DMS153 treated with DMSO at 0.1 percent for 48 hours (cell line): ENCODE measurements around the gene NANOS3.

Experiments used
- DNase-seq: peaks from one replicate; lab custom pipeline; 2025; ENCODE audit not compliant: unreplicated experiment; lab: John Stamatoyannopoulos, UW

Gene NANOS3

DNA sequence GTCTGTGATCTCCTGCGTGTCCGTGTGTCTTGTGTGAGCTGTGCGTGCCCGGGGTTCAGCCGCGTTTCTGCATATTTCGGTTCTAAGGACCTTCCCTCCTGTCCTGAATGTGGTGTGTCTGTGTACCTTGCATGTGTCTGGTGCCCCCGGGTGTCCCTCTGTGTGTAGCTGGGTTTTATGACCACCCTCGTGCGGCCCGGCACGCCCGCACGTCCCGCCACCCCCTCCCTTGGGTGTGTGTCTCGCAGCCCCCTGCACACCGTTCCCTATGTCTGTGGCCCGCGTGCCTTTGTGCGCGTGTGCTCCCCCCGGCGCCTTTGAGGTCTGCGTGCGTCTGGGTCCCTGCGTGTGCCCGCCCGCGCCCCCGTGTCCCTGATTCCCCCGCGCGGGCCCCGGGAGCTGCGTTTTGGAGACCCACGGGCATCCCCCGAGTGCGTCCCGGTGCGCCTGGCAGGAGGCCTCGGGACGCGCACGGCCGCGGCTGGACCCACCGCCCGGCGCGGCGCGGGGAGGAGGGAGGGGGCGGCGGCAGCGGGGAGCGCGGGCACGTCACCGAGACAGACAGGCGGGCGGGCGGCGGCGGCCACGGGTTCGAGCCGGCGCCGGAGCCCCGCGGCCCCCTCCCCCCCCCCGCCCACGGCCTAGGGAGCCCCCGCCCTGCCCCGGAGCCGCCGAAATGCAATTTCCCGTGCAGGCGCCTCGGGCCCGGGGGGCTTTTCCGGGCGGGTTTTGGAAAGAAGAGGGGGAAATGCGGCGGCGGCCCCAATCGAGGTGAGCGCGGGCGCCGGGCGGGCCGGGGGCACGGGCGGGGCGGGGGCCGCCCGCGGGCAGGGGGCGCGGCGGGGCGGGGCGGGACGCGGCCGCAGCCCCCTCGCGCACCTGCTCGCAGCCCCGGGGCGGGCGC, 12.0 kb upstream of the NANOS3 start:
- DNase-seq, result no peak

DNA sequence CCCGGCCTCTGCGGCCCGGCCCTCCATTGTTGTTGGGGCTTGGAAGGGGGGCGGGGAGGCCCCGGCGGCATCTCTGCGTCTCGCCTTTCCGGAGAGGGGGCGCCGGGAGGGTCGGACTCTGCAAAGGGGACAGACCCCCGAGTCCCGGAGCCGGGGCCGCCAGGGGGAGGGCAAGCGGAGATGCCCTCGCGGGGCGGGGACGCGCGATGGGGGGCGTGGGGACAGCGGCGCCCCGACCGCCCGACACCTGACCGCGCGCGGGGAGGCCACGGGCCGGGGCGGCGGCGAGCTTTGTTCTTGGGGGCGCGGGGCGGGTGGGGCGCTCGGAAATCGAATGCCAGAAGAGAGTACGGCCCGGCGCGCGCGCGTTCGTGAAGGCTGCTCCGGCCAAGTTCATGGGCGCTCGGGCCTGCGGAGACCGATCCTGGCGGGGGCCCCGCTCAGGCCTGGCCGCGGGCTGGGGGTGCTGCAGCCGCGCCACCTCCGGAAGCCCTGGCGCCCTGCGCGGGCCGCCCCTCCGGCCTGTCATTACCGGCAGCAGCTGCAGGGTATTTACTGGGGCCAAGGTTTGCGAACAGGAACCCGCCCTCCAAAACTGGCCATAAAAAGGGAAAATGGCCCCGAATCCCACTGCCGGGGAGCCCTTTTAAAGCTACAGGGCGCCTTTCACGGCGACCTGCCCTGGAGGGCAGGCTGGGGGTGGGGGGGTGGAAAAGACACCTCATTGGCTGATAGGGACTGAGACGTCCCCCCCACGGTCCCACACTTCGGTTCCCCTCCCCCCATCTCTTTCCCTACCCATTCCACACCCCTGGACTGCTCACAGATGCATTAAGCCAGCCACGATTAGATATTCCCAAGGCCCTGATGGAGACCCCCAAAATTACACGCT, 11.1 kb upstream of the NANOS3 start:
- DNase-seq, result no peak

DNA sequence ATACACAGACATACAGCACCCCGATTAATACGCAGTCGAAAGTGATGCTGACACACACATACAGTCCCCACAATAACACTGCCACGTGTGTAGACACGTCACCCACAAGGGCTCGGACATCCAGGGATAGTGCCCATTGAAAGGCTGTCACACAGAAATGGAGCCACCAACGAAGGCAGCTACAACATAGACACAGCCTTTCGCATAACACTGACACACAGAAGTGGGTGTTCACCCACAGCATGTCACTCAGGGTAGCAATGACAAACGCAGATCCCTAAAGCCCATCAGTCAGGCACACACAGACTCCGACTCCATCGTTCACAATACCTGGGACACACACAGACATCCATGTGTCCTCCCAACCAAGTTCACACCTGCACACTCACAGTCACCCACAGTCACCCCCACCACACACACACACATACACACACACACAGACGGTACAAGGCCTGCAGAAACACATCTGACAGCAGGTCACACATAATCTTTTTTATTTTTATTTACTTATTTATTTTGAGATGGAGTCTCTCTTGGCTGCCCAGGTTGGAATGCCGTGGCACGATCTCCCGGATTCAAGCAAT, 10.4 kb upstream of the NANOS3 start:
- DNase-seq, result no peak

DNA sequence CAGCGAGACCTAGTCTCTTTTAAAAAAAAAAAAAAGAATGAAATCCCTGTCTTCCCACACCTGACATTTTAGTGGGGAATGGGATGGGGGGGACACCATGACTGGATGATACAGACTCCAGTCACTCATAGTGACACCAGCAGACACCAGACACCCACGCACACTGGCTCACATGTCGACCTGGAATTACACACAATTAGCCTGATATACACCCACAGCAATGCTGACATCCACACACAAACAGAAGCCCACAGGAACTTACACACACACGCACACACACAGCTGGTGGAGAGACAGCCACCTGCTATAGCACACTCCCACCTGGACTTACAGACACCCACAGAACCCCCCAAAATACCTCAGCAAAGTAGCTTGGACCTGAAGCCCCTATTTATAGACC, 8.3 kb upstream of the NANOS3 start:
- DNase-seq, result no peak

DNA sequence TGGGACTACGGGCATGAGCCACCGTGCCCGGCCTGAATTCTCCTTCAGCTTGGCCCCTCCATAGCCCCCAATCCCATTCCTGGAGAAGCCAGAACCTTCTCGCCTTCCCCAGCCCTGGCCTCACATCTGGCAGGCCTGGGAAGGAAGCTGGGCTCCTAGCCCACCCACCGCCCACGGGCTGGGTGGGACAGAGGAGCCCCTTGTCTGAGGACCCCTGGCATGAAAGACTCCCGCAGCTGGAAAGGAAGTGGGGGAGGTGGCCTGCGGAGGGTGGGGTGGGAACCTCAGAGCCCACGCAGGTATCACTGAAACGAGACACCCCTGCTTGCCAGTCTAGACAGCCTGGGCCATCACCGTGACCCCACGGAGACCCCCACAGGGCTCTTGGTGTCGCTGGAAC, 7.7 kb upstream of the NANOS3 start:
- DNase-seq, result no peak

DNA sequence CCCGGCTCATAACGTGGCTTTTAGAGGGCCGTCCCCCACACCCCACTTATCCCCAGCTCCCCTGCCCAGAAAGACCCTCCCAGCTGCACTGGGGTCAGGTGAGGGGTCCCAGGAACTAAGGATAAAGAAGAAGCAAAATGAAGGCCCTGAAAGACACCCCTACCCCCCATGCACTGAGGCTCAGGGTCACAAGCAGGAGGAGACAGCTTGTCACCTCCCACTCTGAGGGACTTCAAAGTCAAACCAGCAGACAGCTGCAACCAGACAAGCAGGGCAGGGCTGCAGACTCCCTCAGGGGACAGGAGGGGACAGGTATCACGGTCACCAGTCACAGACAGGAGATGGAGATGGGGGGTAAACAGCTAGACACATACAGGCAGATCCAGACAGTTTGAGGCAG, 6.1 kb upstream of the NANOS3 start:
- no peak for DNase-seq

DNA sequence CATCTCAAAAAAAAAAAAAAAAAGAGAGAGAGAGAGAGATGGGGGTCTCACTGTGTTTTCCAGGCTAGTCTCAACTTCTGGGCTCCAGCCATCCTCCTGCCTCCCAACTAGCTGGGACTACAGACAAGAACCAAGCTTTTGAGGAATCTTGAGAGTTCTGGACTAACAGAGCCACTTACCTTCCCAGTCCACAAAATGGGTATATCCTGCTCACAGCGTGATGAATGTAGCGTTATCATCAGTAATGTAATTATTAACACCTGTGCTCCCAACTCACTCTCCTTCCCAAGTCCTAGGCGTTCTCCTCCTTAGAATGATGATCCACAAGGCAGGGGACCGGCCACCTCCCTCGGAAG, 4.6 kb upstream of the NANOS3 start:
- no peak for DNase-seq

DNA sequence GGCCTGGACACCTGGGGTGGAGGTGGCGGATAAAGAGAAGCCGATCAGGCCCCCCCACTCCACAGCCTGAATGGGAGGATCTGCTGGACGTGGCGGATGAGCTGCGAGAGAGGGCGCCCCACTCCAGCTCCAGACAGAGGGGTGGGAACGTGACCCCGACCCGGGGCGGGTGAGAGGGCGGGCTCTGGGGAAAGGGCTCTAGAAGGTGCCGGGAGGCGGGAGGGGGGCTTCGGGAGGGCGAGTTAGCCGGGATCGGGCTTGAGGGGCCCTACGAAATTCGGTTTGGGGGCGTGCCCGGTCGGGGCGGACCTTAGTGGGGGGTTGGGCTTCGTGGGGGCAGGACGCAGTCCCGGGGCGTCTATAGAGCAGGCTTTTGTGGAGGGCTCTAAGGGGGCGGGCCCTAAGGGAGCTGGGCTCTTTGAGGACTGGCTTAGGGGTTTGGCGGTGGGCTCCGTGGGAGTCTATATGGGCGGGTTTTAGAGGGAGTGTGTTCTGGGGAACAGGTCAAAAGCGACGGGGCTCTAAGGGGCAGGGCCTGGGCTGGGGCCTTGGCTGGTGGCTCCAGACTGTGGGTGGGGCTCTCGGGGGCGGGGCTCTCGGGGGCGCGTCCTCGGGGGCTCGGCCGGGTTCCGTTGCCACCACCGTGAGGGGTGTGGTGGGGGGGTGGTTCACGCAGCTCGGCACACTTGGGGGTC, 4.1 kb upstream of the NANOS3 start:
- no peak for DNase-seq

DNA sequence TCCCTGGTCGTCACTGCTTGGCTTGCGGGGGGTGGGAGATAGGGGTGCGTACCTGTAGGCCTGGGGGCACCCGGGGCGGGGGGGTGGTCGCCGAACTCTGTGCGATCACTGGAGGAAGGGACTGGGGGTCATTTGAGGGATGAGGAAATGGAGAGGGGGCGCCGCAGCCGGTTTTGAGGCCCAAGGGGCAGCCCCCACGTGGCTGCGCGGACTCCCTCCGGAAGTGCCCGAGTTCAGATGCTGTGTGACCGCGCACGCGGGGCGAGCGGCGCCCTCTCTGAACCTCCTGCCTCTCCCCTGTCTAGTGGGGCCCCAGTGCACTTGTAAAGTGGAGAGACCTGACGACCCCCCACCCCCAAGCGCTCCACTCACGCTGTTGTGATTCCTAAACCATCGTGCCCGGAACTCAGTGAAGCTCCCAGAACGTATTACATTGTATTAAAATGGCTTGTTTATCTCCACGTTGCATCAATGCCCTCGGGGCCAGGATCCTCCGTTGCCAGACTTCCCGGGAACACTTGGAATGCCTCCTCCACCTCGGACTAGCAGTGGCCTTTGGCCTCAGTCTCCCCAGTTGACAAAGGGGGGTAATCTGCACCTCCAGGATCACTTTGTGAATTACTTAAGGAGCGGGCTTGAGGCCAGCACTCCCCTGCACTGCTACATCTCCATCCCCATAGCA, 3.0 kb upstream of the NANOS3 start:
- no peak for DNase-seq

DNA sequence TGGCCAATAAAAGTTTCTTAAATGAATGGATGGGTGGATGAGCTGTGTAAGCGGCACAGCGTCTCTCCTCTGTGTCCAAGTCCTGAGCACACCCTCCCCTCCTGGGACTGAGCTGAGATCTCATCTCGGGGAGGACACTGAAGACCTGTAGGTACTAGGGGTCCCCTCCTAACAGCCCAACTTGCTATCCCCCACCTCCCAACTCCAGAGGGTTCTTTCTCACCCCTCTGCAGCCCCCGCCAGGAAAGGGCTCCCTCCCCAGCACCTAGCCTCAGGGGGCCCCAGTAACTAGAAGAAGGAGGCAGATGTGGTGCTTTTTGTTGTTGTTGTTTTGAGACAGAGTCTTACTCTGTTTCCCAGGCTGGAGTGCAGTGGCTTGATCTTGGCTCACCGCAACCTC, 1.1 kb upstream of the NANOS3 start:
- DNase-seq, result no peak

DNA sequence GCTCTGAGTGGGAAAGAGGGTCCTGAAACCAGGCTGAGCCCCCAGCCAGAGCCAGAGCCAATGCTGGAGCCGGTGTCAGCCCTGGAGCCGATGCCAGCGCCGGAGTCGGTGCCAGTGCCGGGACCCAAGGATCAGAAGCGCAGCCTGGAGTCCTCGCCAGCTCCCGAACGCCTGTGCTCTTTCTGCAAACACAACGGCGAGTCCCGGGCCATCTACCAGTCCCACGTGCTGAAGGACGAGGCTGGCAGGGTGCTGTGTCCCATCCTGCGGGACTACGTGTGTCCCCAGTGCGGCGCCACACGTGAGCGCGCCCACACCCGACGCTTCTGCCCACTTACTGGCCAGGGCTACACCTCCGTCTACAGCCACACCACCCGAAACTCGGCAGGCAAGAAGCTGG, 369 bp downstream of the NANOS3 start:
- no peak for DNase-seq

DNA sequence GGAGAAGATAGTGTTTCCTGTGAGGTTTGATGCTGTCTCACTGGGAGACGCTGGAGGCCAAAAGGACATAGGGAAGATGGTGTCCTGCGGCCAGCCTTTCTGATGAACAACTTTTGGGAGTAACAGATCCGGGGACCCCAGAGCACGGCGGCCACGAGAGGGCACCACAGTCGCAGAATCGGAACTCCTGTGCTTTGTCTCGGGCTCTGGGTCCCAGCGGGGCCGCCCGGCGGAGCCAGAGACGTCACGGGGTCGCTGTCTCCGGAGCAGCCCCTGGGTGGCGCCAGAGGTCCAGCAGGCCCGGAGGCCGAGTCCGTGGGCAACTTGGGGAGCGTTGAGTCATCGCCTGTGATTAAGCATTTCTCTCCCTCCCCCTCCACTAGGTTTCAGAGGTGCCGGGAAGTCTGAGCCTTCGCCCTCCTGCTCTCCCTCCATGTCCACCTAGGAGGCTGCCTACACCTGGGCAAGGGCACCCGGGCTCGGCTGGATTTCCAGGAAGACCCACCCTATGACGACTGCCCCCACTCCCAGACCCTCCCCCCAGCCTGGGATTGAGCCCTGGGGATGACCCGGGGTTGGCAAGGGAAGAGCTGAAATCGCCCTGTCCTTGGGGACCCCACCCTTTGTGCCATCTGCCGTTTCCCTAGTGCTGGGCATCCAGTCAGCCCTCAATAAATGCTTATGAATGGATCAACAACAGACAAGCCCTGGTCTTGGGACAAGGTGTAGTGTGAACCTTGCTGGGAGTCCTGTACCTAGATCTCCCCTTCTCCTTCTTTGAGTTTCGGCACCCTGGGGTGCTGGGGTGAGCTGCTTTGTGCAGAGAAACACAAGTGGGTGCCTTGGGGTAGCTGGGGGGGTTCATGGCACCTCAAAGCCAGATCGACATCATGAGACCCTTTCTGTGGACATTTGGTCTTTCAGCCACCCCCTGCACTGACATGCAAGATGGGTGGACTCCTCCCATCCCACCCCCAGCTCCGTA, 3.4 kb downstream of the NANOS3 start:
- DNase-seq, result peak; percentile 86

DNA sequence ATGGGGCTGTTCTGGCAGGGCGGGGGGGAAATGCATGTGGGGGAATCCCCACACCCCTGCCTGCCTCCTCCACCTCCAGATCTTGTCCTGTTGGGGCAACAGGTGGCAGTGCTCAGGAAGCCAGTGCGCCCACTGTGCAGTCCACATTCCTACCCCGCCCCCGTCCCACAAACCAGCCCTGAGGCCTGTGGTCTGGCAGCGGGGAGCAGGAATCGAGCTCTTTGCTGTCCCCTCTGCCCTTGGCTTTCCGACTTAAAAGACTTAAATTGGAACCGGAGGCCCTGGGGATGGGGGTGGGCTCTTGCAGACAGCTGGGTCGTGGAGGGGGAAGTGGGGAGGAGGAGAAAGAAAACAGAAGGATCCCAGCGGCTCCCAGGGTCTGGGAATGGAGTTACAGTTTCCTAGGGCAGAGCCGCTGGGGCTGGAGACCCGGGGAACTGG, 4.3 kb downstream of the NANOS3 start:
- no peak for DNase-seq

DNA sequence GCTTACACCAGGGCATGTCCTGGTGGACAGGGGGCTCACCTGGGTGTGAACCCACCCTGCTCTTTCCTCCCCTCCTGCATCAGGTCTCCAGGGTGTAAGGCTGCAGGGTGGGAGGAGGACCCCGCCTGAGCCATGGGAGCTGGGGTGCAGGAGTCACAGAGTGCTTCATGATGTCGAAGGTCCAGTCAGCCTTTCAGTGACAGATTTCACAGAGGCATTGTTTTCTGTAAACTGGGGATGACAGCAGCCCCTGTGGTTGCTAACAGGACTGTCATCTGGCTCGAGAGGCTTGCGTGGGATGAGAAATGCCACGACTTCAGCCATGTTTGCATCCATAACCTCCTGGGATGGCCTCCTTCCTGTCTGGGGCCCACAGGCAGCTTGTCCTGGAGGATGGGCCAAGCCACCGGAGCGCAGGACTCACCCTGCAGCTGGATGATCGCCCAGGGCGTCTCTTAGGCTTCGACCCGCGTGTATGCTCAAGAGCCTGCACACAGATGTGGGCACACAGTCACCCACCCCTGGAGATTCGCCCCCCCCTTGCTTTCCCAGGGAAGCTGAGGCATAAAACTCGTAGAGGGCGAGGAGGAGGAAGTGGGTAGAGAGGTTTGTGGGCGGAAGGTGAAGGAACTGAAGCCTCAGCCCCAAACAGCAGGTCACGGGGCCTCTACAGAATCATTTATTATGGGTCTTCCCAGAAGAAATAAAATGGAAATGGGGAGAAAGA, 4.9 kb downstream of the NANOS3 start:
- DNase-seq, result no peak

DNA sequence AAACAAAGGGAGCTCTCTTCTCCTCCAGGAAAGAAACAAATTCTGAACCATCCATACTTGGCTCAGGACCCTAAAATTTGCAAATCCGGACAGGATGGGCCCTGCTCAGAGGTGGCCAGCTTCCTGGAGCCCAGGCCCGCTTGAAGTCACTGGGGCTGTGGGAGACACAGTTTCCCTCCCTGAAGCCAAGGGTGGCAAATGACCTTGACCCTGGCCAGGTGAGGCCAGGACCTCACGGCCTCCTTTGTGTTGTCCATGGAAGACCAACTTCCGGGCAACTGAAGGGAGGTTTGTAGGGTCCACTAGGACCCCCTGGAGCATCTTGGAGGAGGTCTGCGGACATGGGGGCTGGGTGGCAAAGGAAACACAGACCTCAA, 5.5 kb downstream of the NANOS3 start:
- DNase-seq, result no peak

DNA sequence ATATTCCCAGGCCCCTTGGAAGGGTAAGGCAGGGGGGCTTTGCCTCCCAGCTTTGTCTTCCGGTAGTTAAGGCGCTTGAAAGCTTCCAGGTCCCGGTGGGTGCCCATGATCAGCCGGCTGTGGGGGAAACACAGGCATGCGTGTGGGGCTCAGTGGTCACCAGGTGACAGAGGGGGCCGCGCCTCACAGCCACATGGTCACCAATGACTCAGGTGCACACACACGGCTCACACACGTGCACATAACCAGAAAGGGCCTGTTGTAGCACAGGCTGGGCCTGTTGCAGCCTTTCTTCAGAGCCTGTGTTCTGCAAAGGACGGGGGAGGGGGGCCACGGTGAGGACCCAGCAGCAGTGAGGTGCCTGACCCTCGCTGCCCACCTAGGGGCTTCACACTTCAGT, 5.9 kb downstream of the NANOS3 start:
- no peak for DNase-seq

DNA sequence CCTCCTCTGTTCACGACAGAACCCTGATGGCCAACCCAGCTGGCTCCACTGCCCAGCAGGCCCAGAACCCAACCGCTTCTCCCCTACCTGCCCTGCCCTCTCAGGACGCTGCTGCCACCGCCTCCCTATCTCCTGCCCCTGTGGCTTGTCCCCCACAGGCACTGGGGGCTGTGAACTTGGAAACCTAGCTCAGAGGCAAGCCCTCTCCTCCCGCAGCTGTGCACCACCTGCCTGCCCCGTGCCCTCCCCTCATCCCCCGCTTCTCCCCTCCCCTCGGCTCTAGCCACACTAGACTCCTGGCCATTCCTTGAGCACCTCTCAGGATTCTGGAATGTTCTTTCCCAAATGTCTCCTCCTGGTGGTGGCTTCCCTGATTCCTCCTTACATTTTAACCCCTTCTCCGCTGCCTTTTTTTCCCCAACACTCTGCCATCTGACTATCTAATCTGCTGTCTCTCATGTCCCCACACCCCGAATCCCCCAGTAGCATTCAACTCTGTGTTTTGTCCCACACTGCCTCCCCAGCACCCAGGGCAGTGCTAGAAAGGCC, 6.7 kb downstream of the NANOS3 start:
- DNase-seq, result no peak

DNA sequence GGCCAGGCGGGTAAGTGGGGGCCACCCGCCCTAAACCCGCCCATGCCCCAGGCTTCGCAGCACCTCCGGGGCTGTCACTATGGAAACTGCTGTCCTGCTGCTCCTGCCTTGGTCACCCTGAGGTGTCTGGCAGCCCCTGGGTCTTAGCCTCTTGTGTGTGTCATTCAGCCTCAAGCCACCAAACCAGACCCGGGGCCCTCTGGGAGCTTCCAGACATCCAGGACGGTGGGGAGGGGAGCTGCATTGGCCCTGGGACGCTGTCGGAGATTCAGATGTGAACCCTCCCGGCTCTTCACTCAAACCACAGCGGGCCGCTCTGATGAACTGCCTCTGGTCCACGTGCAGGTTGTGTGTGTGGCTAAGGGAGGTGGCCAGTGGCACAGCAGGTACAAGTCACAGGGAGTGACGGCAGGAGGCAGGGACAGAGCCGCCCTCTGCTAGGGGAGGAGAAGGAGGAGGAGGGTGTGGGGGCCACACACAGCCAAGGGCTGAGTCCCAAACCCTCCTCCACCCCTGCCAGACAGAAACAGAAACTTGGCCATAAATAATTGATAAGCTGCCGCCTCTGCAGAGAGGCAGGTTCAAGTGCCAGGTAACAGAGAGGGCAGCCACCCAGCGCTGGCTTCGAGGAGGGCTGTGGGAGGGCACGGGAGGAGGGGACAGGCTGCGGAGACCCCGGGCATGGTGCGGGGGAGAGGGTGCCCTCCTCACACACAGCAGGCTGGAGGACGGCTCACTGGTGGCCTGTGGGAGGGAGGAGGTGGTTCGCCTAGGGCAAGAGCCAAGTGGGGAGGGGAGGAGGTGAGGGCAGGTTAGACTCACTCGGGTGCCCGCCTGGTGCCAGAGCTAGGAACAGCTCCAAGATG, 8.0 kb downstream of the NANOS3 start:
- DNase-seq, result peak; percentile 35
